Measurements from ENCODE around the gene LETM1.
A peak's percentile ranks its signal among the peaks of the same experiment; 100 is the strongest.
"Not testable (repeated sequence)": the region's sequence is repeated elsewhere in the genome, so short reads cannot be mapped to it uniquely, and the experiment has no call there.

LETM1 gene

DNA sequence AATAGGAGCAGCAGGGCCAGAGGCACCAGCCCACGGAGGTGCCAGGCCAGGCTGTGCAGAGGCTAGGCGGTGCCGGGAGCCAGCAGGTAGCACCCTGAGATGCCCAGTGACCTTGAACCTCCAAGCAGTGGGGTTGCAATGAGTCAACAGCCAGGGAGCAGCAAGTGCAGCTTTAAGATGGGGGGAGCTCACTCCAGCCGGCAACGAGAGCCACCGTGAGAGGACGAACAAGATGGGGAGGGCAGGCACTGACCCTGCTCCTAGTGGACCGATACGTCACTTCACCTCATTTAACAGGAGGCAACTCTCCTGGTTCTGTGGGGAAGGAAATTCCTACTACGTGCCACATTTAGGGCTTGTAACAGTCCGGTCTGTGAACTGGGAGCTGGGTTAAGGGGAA lies 4.8 kb downstream of the LETM1 start:
- no peak for DNase-seq

DNA sequence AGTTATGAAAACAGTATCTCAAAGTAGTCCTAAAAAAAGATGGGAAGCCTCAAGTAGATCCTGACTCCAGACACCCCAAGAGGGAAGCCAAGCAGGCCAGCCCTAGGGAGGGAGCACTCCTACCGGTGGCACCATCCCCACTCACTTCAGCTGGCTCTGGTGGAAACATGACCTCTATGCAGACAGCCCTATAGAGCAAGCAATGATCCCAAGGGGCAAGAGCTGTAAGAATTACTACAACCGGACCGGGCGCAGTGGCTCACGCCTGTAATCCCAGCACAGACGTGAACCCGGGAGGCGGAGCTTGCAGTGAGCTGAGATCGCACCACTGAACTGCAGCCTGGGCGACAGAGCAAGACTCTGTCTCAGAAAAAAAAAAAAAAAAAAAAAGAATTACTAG lies 5.7 kb downstream of the LETM1 start:
- no peak for DNase-seq

DNA sequence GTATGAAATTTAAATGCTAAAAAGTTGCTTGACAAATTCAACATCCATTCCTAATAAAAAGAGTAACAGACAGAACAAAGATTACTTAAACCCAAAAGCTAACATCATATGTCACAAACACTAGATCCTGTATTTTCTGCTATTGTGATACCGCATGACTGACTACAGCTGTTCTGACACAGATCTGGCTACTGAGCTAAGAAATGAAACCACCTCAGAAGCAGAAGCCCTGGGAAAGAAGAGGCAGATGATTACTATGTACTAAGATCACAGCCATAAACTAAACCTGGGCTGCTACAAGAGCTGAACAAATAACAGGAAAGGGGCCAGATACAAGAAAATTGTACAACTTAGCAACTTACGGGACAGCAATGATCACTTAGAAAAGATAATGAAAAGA lies 9.4 kb downstream of the LETM1 start:
- DNase-seq = no peak

DNA sequence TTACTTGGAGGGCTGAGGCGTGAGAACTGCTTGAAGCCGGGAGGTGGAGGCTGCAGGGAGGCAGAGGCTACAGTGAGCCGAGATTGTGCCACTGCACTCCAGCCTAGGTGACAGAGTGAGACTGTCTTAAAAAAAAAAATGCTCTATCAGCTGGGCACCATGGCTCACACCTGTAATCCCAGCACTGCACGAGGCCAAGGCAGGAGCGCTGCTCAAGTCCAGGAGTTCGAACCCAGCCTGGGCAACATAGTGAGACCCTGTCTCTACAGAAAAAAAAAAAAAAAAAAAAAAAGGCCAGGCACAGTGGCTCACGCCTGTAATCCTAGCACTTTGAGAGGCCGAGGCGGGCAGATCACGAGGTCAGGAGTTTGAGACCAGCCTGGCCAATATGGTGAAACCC lies 11.3 kb downstream of the LETM1 start:
- DNase-seq = not testable (repeated sequence)

DNA sequence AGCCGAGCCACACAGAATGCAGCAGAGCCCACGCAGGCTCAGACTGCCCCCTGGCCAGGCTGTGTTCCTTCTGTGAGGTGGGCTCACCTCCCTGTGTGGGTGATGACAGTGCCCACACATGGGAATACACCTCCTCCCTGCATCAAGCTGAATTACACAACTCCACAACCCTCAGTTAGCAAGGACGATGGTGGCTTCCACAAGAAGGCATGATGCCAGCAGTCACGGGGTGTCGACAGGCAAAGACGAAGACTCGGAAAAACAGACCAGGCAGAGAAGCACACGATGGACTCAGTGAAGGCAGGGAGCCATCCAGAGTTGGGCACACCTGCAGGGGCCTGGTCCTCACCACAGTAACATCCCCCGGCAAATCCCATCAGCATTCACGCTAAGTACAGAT lies 12.1 kb downstream of the LETM1 start:
- DNase-seq = no peak

DNA sequence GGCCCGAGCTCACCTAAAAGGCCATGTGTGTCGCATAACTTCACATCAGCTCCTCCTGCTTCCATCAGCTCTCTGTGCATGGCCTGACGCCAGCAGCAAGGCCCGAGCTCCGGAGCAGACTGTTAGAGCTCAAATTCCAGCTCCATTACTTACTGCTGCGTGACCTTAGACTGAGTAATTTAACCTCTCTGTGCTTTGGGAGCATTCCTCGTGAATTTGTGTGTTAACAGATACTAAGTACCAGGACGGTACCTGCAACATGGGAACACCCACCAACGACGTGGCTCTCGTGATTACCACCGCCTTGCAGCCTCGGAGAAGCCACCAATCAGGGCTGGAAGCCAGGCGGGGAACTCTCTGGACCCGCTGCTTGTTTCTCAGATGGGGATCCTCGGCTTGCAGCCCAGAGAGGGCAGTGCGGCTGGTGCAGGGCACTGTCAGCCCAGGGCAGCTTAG lies 12.9 kb downstream of the LETM1 start:
- DNase-seq = no peak

DNA sequence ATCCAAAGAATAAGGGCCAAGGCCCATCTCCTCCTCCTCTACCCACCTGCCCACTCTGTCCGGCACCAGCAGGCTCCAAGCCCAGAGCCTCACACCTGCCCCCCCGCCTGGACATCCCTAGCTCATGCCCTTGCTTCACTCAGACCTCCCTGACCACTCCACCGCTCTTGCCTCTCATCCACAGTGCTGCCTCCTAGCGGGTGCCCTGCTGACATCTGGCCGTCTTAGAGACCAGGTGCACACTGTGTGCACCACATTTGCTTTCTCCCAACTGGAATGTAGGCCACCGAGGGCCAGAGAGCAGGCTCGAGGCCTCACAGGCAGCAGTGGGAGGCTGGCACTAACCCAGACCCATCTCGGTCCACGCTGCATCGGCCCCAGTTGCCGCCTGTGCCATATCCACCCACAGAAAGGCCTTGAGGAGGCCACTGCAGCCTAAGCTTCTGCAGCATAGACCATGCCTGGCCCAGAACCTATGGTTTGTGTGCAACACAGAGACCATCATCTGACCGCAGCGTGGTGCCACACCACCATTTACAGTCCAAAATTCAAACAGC lies 13.5 kb downstream of the LETM1 start:
- DNase-seq = no peak

DNA sequence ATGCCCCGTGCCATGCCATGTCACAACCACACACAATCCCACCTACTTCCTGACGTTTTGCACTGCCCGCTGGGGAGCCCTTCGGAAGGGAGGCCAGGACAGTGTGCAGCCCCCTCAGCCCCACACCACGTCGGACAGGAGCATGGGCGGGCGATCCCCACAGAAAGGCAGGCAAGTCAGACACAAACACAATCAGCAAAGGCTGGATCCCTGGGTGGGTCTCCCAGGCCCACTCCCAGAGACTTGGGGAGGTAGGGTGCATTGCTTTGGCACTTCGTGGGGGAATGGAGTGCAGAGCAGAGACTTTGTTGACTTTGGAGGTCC lies 14.1 kb downstream of the LETM1 start:
- no peak for DNase-seq

DNA sequence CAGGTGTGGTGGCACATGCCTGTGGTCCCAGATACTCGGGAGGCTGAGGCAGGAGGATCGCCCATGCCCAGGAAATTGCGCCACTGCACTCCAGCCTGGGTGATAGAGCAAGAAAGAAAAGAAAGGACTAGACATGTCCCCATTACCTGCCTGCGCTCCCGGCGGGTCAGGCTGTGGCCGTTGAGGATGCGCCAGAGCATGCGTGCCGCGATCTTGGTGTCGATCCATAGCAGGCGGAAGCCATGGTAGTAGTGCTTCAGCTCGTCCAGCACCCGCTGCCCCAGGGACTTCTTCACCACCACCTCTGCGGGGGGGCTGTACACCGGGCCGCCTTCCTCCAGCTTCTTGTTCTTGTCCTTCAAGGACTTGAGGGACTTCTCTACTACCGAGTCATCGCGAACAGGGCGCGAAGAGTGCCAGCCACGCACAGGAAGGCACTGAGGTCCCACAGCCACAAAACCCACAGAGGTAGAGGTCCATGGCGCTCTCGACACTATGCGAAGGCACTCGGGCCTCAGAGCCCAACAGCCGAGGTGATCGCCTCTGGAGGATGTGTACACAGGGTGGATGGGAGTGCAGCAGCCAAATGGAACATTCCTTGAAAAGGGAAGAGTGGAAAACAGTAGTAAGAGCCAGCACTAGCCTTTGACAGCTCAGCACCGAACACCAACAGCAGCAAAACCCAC lies 14.6 kb downstream of the LETM1 start:
- no peak for DNase-seq

DNA sequence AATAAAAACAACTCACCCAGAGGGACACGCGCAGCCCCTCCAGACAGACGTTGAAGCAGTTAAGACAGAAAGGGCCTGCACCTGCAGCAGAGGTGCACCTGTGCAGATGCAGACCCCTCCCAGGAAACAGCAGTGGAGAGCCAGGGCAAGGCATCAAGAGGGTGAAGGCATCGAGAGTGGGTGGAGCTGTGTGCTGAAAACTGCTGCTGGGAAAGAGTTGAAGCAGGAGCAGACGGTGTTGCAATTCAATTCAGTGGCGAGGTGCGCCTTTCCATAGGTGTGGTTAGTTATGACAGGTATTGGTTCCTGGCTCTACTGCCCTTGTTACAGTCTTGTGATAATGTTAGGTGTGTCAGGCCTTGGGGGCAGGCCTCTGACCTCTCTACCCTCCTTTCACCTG lies 16.7 kb downstream of the LETM1 start:
- DNase-seq = no peak

DNA sequence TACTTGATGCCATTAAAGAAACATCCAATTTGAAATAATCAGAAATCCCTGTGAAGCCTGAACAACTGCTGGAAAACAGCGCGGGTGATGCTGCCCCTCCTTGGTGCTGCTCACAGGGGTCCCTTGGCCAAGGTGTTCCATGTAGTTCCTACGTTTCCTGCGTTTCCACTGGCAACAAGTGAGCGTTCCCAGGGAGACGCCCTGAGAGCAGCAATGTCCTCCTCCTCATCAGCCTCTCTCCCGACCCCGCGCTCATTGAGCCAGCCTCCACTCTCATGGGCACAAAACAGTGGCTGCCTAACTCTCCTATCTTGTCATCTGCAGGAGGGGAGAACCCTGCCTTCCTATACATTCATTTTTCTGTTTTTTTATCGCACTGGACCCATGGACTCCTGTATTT lies 18.9 kb downstream of the LETM1 start:
- no peak for DNase-seq

DNA sequence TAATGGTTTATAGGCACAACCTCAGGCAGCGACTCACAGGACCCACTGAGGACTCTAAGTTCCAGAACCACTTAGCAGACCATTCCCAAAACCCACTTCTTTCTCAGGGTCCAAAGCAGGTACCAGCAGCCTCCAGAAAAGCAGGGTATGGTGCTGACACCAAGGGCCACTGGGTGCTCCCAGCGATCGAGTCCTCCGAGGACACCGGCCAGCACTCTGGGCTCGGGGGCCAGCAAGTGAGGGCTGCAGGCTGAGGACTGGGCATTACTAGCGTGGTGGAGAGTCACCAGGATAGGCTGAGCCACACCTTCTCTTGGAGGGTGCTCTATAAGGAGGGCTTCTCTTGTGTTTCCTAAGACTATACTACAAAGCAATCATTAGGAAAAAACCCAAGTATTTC lies 19.3 kb downstream of the LETM1 start:
- no peak for DNase-seq

DNA sequence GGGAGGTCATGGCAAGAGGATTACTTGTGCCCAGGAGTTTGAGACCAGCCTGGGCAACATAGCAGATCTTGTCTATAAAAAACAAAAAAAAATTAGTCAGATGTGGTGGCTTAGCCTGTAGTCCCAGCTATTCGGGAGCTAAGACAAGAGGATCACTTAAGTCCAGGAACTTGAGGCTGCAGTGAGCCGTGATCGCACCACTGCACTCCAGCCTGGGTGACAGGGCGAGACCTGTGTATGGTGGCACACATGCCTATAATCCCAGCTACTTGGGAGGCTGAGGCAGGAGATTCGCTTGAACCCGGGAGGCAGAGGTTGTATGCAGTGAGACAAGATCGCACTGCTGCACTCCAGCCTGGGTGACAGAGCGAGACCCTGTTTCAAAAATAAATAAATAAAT lies 20.1 kb downstream of the LETM1 start:
- DNase-seq = not testable (repeated sequence)

DNA sequence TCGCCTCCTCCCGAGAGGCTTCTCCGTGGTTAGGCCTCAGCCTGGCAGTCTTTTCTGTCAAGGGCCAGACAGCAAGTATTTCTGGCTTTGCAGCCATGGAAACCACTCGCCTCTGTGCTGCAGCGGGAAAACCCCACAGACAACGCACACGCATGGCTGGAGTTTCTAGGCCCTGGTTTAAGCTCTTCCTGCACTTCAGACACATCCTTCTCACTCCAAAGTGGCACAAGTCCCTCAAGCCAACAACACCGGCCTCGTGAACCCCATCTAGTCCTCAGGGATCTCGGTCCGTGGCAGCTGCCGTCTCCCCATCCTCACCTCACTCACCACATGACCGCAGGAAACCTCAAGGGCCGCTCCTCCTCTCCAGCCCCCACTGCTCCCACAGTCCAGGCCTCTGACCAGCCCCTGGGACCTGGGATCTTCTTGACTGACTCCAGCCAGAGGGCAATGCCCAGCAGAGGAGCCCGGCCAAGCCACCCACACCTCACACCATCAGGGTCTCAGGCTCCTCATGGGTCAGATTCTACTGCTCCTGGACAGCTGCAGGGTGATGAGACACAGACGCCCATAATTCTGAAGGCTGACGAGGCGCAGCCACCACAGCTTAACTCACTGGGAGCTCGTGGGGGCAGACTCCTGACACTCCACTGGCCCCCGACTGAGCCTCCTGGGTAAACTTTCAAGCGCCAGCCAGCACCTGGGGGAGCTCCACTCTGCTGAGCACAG lies 21.7 kb downstream of the LETM1 start:
- peak; percentile 52 for DNase-seq

DNA sequence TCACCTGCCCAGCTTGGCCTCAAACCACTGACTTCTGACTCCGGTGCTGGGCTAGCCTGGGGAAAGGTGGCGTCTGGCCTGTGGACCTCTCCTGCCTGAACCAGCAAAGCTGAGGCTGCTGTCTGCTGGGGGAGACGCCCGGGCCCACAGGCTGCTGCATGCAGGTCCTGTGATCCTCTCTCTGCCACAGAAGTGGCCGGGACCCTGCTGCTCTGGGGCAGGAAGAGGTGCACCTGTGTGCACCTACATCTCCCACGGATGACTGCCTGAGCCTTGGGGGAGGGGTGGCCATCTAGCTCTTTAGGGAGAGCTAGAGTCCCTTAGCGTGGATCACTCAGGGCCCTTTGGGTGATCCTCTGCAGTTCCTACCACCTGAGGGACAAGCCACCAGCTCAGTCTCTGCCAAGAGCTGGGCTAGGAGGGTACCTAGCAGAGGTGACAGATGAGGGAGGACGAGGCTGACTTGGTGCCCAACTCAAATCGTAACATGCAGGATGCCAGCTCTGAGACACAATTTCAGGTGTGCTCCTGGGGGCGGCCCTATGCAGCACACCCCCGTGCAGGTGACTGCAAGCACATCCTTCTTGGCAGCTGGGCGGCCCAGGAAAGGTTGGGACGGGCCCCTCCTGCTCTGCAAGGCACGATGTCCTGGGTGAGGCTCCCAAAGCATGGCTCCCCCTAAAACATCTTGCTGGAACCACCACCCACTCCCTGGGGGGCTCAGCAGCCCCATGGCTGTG lies 22.5 kb downstream of the LETM1 start:
- no peak for DNase-seq

DNA sequence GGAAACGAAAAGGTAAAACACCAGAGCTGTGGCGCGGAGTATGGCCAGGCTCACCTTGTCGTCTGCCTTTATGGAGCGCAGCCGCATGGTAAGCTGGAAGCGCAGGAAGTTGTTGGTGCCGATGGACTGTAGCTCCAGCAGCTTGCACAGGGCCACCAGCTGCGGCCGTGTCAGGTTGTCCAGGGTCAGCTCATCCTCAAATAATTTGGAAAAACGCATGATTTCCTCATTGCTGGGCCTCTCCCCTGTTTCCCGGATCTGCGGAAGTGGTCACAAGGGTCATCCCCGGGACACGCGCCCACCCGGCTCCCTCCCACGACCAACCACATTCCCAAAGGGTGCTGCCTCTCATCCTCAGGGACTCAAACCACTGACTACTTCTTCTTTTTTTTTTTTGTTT lies 23.3 kb downstream of the LETM1 start:
- peak; percentile 10 for DNase-seq

DNA sequence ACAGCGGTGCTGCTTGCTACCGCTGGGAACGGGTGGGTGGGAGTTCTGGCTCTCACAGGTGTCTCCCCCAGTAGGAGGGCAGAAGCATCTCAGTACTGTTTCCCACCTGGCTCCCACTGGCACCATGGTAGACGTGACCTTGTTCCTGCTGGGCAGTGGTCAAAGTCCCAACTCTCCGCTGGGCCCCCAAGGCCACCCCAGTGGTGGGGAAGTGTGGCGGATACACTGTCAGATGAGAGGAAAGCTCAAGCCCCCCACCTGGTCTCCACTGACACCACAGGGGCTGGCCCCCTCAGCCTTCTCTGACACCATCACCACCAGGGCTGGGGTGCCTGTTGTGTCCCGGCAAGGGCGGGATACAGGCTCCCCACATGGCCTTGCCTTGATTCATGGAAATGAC lies 24.6 kb downstream of the LETM1 start:
- no peak for DNase-seq

DNA sequence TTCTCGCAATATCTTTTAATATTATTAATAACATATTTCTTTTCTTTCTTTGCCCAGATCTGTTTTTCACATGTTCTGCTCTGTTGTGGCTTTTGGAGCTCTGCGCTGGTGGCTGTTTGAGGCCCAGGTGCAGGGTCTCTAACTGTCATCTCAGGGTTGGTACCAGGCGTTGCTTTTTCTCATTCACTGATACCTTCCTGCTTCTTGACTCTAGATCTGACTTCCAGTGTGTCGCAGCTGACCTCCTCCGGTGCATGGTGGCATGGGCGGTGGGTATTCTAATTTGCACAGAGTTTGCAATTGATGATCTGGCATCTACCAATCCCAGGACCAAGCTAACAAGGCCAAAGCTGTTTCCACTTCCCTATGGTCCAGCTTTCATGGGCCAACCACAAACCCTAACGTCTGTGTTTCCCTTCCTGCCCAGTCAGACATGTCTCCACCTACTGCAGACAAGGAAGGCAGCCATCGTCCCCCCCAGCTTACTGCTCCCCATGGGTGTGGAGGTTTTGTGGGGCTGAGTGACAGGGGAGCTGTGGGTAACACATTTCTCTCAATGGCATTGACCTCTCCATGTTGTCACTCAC lies 25.2 kb downstream of the LETM1 start:
- DNase-seq = peak; percentile 91

DNA sequence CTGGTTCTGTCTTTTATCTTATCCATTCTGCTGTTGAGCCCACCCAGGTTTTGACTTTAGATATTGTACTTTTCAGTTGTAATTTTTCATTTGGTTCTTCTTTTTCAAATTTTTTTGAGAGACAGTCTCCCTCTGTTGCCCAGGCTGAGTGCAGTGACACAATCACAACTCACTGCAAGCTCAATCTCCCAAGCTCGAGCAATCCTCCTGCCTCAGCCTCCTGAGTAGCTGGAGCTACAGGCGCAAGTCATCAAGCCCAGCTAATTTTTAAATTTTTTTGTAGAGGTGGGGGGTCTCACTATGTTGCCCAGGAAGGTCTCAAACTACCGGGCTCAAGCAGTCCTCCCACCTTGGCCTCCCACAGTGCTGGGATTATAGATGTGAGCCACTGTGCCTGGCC lies 25.7 kb downstream of the LETM1 start:
- no peak for DNase-seq

DNA sequence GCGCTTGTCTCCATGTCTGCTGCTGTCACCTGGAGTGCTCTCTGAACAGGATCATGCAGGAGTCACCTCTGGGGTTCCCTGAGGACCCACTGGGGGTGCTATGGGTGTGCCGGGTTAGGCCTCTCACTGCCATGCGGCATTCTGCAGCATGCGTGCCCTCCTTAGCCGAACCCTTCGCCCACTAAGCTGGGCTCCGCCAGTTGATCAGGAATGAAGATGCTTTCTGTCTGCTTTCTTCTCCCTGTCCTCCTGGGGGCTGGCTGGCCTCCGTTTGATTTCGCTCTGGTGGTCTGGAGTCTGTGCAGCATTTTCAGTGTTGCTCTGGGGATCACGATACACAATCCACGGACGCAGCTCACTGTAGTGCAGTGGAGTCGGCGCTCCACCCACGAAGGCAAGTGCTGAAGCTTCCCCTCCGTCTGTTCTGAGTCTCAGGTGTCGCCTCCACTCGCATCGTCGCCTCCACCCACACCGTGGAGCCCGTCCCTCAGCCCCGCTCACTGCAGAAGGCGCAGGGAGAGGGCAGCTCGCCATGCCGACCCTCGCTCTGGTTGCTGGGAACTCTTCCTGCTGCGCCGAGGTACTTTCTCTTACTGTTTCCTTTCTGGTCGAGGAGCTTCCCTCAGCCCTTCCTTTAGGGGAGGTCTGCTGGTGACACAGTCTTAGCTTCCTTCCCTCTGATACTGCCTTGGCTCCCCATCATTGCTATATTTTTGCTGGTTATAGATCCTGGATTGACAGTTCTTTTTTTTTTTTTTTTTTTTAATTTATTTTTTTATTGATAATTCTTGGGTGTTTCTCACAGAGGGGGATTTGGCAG lies 29.2 kb downstream of the LETM1 start:
- DNase-seq = no peak

DNA sequence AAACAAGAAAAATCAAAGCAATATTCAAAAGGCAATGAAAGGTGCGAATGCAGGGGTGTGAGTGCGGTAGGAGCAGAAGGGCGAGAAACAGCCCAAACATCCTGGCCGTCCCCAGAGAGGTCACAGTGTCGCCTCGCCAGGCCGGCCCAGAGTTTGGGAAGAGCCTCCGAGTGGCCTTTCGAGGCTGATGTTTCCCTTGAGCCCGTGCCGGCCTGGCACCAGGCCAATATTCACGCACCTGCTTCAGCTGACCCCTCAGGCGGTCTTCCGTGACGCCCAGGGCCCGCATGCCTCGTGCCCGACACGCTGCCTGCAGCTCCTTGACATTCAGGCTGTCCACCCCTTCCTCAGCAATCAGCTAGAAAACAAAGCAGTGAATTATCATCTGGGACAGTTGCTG lies 30.6 kb downstream of the LETM1 start:
- no peak for DNase-seq

DNA sequence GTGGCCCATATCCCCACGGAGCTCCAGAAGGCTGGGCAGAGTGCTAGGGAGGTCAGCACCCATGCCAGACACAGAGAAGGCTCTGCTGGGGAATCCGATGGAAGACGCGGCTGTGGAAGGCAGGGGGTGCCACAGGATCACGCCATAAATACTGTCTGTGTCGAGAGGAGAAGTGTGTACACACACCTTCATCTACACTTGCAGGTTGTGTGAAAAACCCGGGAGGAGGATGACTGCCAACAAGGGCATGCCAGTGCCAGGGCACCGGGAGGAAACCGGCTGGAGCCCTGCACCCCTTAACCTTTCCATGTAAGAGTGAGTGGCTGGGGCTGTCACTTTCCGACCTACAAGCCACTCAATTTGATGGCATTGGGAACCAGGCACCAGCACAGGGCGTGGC lies 31.2 kb downstream of the LETM1 start:
- no peak for DNase-seq

DNA sequence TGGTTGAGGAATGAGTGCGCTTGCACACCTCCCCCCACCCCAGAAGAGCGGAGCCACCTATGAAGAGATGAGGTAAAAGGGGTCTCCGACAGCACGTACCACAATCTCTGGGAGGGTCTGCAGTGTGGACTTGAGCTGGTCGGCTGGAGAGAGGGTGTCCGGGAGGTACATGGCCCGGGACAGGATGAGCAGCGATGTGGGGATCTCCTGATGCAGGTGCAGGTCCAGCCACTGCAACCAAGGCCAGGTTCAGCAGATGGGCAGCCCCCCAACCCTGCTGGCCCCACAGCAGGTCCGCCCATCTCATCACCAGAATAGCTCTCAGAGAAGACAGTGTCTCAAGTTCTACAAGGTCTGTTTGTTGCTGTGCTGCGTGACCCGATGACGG lies 32.4 kb downstream of the LETM1 start:
- DNase-seq = no peak

All from MV-4-11 (cell line).